Islet of Langerhans (tissue), 1 donor: ENCODE measurements around the gene TMPRSS9.
A peak's percentile ranks its signal among the peaks of the same experiment; 100 is the strongest.
"Not testable (repeated sequence)": the region's sequence is repeated elsewhere in the genome, so short reads cannot be mapped to it uniquely, and the experiment has no call there.

ENCODE experiments used
- FAIRE-seq: peaks from one replicate; lab custom pipeline; 2011; peaks lifted over from hg19 to GRCh38; lab: Jason Lieb, UNC

The TMPRSS9 gene

GRCh38 chr19:2438178-2438577, 78.1 kb downstream of the TMPRSS9 start:
- FAIRE-seq, result no peak

- no peak for FAIRE-seq
These were observed 80.5 kb downstream of the TMPRSS9 start for GRCh38 chr19:2440515-2440914.

GRCh38 chr19:2441096-2441752, 81.2 kb downstream of the TMPRSS9 start:
- FAIRE-seq, result no peak

- FAIRE-seq, result no peak
These were observed 83.2 kb downstream of the TMPRSS9 start for GRCh38 chr19:2443116-2443784.

- FAIRE-seq, result no peak
These were observed 83.7 kb downstream of the TMPRSS9 start for GRCh38 chr19:2443785-2444182.

GRCh38 chr19:2444251-2445002, 84.4 kb downstream of the TMPRSS9 start:
- FAIRE-seq, result no peak

GRCh38 chr19:2446381-2446780, 86.3 kb downstream of the TMPRSS9 start:
- FAIRE-seq, result no peak

GRCh38 chr19:2449019-2449418, 89.0 kb downstream of the TMPRSS9 start:
- FAIRE-seq, result no peak

GRCh38 chr19:2451138-2451537, 91.1 kb downstream of the TMPRSS9 start:
- FAIRE-seq, result no peak

GRCh38 chr19:2451741-2452140, 91.7 kb downstream of the TMPRSS9 start:
- FAIRE-seq, result no peak

- FAIRE-seq, result no peak
These were observed 93.5 kb downstream of the TMPRSS9 start for GRCh38 chr19:2453431-2454025.

- no peak for FAIRE-seq
These were observed 94.3 kb downstream of the TMPRSS9 start for GRCh38 chr19:2454199-2454961.

- no peak for FAIRE-seq
These were observed 95.1 kb downstream of the TMPRSS9 start for GRCh38 chr19:2454962-2455850.

- FAIRE-seq, result no peak
These were observed 95.9 kb downstream of the TMPRSS9 start for GRCh38 chr19:2455851-2456570.

- FAIRE-seq, result peak; percentile 83
These were observed 97.5 kb downstream of the TMPRSS9 start for GRCh38 chr19:2457394-2458037.

- no peak for FAIRE-seq
These were observed 98.0 kb downstream of the TMPRSS9 start for GRCh38 chr19:2458054-2458453.

- FAIRE-seq, result not testable (repeated sequence)
These were observed 98.7 kb downstream of the TMPRSS9 start for GRCh38 chr19:2458776-2459175.

- FAIRE-seq, result no peak
These were observed 100.2 kb downstream of the TMPRSS9 start for GRCh38 chr19:2460245-2460644.

GRCh38 chr19:2461751-2462634, 101.9 kb downstream of the TMPRSS9 start:
- no peak for FAIRE-seq
